ENCODE data around the gene FBXW8.

The FBXW8 gene

DNA sequence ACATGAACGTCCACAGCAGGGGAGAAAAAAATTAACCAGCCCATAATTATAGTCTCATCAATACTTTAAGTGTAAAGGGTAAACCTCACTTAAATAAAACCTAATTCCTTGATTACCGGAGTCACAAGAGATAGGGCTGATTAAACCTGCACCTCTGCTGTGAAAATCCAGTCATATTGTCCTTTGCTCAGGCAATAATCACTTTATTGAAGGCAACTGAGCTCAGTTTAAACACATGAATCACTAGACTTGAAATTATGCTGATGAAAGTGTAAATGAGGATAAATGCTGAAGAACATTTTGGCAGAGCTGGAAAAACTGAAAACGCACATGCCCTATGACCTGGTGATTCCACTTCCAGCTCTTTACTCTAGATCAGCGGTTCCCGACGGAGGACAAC is 22.9 kb upstream of the FBXW8 start:
- DNase-seq, result no peak

DNA sequence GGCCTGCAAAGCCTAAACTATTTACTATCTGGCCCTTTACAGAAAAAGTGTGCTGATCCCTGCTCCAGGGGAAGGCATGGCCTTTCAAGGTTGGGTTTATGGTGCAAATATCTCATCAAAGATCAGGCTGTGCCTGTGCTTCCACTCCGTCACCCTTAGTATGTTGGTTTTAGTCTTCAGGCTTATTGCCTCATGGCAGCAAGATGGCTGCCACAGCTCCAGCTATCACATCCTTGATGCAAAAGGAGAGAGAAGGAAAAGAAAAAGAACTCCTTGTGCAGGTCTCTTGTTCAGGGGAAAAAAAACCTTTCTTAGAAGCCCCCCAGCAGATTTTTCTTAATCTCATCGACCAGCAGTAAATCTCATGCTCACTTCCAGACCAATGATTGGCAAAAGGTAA is 20.4 kb upstream of the FBXW8 start:
- DNase-seq, result no peak

- DNase-seq, result no peak
Observed at GRCh38 chr12:116891019-116891418, 19.7 kb upstream of the FBXW8 start.

DNA sequence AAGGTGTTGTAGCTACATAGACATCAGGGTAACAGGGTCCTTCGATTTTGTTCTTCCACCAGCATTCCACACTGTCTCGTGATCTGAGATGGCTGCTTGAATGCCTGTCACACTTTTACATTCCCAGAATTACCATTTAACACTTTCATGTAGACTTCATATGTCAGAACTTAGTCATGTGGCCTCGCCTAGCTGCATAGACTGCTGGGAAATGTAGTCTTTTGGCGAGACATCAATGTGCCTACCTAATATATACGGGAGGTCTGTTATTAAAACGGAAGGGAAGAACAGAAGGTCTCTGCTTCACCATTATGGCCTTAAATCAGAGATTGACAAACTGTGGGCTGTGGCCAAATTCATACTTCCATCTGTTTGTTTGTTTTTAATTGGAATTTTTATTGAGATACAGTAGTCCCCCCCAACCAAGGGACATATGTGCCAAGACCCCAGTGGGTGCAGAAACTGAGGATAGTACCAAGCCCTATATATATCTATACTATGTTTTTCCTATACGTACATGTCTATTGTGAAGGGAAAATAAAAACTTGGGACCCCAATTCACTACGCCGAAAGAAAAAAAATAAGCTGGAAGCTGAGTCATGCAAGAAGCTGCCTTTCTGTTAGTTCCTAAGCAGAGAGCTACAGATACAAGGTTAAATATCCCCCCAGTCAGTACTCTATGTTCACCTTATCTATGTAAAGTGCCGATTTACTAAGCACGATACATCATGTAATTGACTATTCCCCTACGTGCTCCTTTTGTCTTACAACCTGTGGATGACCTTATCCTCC is 18.2 kb upstream of the FBXW8 start:
- no peak for DNase-seq

- DNase-seq, result no peak
Observed at GRCh38 chr12:116894913-116895312, 15.8 kb upstream of the FBXW8 start.

DNA sequence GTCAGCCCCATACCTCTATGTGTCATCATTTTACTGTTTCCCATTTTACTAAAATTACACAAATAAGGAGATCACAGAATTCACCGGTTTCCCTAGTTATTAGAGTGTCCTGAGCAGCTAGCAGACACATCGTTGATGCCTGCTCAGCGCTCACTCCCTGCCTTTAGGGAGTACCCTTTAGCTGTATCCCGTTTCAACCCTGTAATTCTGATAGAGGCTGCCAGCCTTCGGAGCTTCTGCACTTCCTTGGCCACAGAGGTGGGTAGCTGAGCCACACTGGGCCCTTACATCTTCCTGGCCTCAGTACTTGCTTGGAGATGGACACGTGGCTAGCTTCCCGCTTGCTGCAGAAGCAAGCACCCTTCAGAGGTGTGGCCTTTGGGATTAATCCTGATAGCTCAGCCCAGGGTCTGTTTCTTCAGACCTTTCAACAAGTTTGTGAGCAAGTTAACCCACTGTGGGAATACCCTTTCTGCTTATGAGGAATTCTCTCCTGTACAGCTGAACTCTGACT is 14.3 kb upstream of the FBXW8 start:
- DNase-seq, result no peak

DNA sequence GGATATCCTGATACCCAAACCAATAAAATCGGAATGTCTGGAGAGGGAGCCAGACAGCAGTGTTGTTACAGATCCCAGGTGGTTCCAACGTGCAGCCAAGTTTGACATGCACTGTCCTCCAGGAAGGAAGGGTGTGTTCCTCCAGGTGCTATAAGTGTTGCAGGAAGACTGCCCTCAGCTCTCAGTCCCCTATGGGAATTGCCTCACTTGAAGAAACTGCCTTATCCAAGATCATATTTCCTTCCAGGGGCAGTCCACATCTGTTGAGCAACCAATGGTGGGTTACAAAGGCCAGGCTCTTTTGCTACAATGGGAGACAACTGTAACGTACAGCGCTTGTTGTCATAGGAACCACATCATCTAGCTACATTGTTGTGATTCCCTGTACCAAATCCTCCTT is 13.3 kb upstream of the FBXW8 start:
- DNase-seq, result no peak

DNA sequence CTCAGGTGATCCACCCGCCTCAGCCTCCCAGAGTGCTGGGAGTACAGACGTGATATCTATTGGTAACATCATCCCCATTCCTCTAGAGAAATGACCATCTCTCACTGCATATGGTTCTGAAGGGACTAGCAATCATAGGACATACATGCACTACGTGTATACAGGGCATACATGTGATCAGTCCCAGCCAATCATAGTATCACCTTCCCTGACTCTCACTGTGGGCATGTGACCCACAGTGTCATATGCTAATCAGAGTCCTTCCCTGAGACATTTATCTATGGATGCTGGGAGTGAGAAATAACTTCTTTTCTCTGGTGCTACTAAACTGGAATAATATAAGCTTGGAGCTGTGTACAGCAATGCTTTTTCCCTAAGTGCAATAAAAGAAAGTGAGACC is 12.1 kb upstream of the FBXW8 start:
- DNase-seq, result no peak

DNA sequence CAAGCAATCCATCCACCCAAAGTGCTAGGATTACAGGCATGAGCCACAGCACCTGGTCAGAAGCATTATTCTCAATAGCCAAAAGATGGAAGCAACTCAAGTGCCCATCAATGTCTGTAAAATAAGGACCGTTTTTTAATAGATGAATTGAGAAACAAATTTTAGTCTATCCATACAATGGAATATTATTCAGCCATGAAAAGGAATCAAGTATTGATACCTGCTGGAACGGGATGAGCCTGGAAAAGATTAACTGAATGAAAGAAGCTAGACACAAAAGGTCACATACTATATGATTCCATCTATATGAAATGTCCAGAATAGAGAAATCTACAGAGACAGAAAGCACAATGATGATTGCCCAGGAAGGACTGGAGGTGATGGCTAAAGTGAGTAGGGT is 9.1 kb upstream of the FBXW8 start:
- no peak for DNase-seq

- no peak for DNase-seq
Observed at GRCh38 chr12:116903818-116904217, 6.9 kb upstream of the FBXW8 start.

GRCh38 chr12:116906285-116906684 is 4.5 kb upstream of the FBXW8 start:
- DNase-seq, result no peak

- no peak for DNase-seq
Observed at GRCh38 chr12:116910280-116910644, 488 bp upstream of the FBXW8 start.

GRCh38 chr12:116915326-116915725 is 4.6 kb downstream of the FBXW8 start:
- no peak for DNase-seq

DNA sequence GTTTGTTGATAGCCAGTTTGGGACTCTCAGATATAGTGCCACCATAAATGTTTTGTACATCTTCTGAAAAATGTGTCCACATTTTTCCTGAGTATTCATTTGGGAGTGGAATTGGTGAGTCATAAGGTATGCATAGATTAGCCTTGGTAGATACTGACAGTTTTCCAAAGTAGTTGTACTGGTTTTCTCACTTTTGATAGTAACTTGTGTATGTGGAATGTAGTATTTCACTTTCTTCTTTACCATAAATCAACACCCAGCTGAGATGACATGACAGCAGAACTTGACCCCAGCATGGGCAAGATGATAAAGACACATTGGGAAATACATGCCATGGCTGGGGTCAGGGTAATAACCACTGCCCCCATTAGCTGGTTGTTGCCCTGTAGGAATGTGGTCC is 5.4 kb downstream of the FBXW8 start:
- no peak for DNase-seq

DNA sequence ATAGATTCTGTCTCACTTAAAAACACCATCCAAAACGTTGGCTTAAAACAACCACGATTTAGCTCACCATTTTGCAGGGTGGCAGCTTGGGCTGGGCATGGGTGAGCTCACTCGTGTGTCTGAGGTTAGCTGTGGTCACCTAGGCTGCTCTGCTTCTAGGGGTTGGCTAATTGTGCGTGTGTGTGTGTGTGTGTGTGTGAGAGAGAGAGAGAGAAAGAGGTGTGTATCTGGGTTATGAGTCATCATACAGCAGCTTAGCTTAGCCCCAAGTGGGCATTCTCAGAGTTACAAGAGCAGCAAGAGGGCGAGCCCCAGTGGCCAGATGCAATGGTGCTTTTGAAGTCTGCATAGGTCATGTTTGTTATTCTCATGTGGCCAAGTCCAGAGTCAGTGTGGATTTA is 6.0 kb downstream of the FBXW8 start:
- no peak for DNase-seq

- DNase-seq, result peak in 1 of 2 donors; percentile 29
Observed at GRCh38 chr12:116918464-116918863, 7.7 kb downstream of the FBXW8 start.

DNA sequence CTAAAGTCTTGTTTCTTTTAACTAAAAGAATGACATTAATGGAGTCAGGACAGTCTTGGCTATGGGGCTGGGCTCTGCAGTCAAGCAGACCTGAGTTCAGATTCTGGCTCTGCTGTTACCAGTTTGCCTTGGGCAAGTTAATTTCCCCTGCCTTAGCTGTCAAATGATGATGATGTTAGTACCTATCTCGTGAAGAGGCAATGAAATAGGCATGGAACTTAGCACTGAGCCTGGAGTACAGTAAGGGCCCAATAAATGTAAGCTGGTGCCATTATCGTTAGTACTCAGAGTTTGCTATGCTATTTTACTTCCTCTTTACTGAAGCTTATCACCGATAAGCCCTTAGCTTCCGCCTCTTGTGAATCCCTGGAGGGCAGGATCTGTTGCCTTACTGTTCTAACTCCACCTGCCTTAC is 8.5 kb downstream of the FBXW8 start:
- DNase-seq, result no peak

DNA sequence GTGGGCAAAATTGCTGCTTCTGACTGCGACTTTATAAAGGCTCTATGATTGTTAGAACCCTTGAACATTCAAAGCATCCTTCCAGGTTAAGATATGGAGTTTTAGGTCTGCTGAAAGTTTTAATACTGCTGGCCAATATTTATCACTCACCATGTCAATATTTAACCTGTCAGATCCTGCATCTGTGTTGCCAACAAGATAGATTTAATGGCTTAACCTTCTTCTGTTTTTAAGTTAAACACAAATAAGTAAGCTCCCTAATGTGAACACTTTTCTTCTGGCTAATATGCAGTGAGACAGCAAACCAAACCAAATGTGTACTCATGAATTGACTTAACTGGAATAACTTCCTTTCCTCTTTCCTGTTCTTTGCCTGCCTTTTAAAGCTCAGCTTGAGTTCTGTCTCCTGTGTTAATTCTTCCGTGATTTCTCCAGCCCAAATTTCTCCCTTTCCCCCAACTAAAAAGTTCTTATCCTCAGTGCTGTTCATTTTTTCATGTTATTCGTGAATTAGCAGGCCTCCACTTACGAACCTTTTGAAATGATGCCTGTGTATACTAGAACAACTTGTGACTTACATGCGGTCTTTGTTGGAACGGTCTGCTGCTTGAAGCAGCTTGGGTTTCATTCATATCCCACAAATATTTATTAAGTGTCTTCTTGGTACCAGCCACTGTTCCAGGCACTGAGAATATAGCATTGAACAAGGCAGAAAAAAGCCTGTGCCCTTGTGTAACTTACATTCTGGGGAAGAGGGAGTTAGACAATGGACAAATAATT is 9.1 kb downstream of the FBXW8 start:
- DNase-seq, result no peak

GRCh38 chr12:116920939-116921338 is 10.2 kb downstream of the FBXW8 start:
- no peak for DNase-seq

DNA sequence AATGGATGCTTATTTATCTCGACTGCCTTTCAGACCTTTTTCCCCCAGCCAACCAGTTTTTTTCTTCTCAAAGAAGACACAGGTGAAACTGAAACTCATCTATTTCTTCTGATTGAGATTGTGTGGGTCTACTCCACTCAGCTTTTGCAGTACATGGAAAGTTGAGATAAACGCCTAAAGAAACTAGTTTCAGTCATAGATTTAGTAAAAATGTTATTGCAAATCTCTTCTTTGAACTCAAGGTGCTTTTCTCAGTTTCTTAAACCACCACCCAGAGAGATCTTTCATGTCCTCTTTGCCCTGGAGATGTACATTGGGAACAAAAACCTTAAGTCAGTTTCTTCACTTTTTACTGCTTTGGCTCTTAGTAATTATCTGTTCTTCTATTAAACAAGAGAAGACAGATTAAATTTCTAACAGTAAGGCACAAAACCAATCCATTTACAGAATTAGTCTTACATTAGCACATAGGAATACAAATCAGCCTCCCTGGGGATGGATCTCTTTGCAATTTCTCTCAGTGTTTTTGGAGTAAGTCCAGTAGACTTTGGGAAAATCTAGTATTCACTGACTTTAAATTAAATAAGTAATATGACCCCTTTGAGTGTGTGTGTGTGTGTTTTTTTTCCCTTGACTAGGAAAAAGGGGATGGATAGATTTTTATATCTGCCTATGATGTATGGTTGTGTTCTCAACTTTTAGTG is 11.6 kb downstream of the FBXW8 start:
- DNase-seq, result no peak

DNA sequence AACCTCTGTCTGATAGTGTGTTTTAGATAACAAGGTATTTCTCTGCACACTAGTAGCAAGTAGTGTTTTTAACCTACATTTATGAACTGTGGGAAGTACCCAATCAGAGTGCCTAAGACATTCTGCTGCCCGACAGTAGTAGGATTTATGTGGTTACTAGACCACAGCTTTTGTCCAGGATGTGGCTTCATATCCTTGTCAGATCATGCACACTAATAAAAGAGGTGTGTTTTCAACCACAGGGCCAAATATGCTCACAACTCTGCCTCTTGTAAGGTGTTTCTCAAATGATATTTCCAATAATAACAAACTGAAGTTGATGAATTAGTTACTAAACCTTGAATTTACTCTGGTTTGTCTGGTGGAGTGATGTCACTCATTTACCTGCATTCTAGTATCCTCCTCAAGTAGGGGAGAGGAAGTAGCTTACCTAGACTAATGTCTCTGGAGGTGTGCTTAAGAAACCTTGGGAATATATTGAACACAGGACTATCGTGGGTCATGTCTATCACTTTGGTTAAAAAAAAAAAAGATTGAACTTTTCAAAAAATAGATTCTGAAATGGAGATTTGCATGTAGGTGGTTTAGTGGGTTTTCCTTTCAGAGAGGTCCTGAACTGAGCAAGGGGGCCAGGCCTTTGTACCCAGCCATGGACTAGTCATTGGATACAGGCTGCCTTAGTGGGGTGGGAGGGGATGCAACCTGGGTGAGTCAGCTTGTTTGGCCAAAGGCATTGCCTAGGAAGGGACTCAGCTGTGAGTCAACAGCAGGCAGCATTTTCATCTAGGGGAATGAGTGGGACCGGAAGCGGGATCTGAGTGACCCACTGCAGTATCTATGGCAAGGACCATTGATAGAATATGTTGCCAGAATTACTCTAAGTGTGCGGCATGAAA is 14.1 kb downstream of the FBXW8 start:
- DNase-seq, result no peak
